GM21786 (cell line): ENCODE measurements around the gene BZW2.

Experiments used
- ATAC-seq: cut with Tn5 transposase; IDR thresholded peaks from one replicate; pipeline ENCODE4 v1.9.1; 2021; ENCODE audit not compliant: unreplicated experiment

Gene BZW2

GRCh38 chr7:16712916-16713315, 66.9 kb downstream of the BZW2 start:
- no peak for ATAC-seq

GRCh38 chr7:16715928-16716327, 69.9 kb downstream of the BZW2 start:
- no peak for ATAC-seq

GRCh38 chr7:16718111-16718656, 72.2 kb downstream of the BZW2 start:
- no peak for ATAC-seq

- ATAC-seq = no peak
Measured at GRCh38 chr7:16719699-16720098, 73.7 kb downstream of the BZW2 start.

GRCh38 chr7:16721541-16721940, 75.6 kb downstream of the BZW2 start:
- ATAC-seq = no peak

GRCh38 chr7:16724344-16724743, 78.4 kb downstream of the BZW2 start:
- no peak for ATAC-seq

GRCh38 chr7:16726189-16726588, 80.2 kb downstream of the BZW2 start:
- no peak for ATAC-seq

- ATAC-seq = no peak
Measured at GRCh38 chr7:16727736-16728135, 81.8 kb downstream of the BZW2 start.

GRCh38 chr7:16728811-16729210, 82.8 kb downstream of the BZW2 start:
- ATAC-seq = no peak

GRCh38 chr7:16729541-16729940, 83.6 kb downstream of the BZW2 start:
- ATAC-seq = no peak

- no peak for ATAC-seq
Measured at GRCh38 chr7:16730937-16731336, 85.0 kb downstream of the BZW2 start.

- no peak for ATAC-seq
Measured at GRCh38 chr7:16732828-16733227, 86.8 kb downstream of the BZW2 start.

GRCh38 chr7:16734148-16734726, 88.3 kb downstream of the BZW2 start:
- ATAC-seq = no peak

- no peak for ATAC-seq
Measured at GRCh38 chr7:16735020-16735419, 89.0 kb downstream of the BZW2 start.

- no peak for ATAC-seq
Measured at GRCh38 chr7:16738011-16738688, 92.2 kb downstream of the BZW2 start.

GRCh38 chr7:16739863-16740622, 94.1 kb downstream of the BZW2 start:
- no peak for ATAC-seq

GRCh38 chr7:16740623-16740953, 94.6 kb downstream of the BZW2 start:
- no peak for ATAC-seq

GRCh38 chr7:16740996-16741395, 95.0 kb downstream of the BZW2 start:
- no peak for ATAC-seq

GRCh38 chr7:16741676-16742075, 95.7 kb downstream of the BZW2 start:
- ATAC-seq = no peak

GRCh38 chr7:16742547-16742946, 96.6 kb downstream of the BZW2 start:
- ATAC-seq = no peak

GRCh38 chr7:16743236-16743635, 97.3 kb downstream of the BZW2 start:
- no peak for ATAC-seq
